Fibroblast of the aortic adventitia (primary cell): ENCODE data around the gene SPAST. TPM values are rescaled to one million over a fixed set of nuclear protein-coding genes. Genes with fewer than 3 reads are reported as not detected.
A peak's percentile ranks its signal among the peaks of the same experiment; 100 is the strongest.

Experiments
- DNase-seq: peaks from one replicate; pipeline ENCODE4 v3.0.0-alpha.2; 2010; ENCODE audit warnings: low read depth
- H3K4me3 ChIP-seq: 2 replicates; pipeline ENCODE4 v1.5.1; 2011; ENCODE audit warnings: low read depth, mild to moderate bottlenecking, control low read depth, low read length, moderate library complexity
- total RNA-seq: library from RNA; depleted of rRNA; stranded (reverse); fragments of >200 nt; gene quantifications from 2 replicates; pipeline ENCODE4 v1.2.3, GENCODE V29; 2012; ENCODE audit warnings: low replicate concordance
- TF ChIP-seq, protein P1 (sequence below): IDR thresholded peaks from 2 replicates; pipeline ENCODE4 v1.5.1; 2011; ENCODE audit warnings: mild to moderate bottlenecking, low read length, control low read depth, inconsistent platforms; ENCODE audit not compliant: insufficient read depth

SPAST gene
- total RNA-seq, 1 donor: 26.6 TPM

DNA sequence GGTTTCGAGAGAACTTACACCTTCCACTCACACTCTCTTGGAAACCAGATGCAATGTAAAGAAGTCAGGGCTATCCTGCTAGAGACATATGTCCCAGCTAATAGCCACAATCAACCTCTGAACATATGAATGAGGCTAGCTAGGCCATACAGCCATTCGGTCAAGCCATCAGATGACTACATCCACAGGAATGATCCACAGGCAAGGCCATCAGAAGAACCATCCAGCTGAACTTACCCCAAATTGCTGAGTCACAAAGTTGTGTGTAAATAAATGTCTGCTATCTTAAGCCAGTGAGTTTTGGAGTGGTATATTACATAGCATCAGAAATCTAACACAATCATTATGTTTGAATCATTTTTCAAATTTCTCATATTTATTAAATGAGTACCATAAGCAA, 5.2 kb upstream of the SPAST start:
- TF ChIP-seq, protein P1, sequence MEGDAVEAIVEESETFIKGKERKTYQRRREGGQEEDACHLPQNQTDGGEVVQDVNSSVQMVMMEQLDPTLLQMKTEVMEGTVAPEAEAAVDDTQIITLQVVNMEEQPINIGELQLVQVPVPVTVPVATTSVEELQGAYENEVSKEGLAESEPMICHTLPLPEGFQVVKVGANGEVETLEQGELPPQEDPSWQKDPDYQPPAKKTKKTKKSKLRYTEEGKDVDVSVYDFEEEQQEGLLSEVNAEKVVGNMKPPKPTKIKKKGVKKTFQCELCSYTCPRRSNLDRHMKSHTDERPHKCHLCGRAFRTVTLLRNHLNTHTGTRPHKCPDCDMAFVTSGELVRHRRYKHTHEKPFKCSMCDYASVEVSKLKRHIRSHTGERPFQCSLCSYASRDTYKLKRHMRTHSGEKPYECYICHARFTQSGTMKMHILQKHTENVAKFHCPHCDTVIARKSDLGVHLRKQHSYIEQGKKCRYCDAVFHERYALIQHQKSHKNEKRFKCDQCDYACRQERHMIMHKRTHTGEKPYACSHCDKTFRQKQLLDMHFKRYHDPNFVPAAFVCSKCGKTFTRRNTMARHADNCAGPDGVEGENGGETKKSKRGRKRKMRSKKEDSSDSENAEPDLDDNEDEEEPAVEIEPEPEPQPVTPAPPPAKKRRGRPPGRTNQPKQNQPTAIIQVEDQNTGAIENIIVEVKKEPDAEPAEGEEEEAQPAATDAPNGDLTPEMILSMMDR: no peak
- peak; percentile 22 for DNase-seq
- H3K4me3 ChIP-seq: no peak overlapping the region

GRCh38 chr2:32060266-32060665, 3.1 kb upstream of the SPAST start:
- TF ChIP-seq, protein P1: no peak
- DNase-seq: no peak
- no peak overlapping the region for H3K4me3 ChIP-seq

GRCh38 chr2:32061430-32061829, 1.9 kb upstream of the SPAST start:
- TF ChIP-seq, protein P1: no peak
- no peak overlapping the region for H3K4me3 ChIP-seq
- DNase-seq: no peak

DNA sequence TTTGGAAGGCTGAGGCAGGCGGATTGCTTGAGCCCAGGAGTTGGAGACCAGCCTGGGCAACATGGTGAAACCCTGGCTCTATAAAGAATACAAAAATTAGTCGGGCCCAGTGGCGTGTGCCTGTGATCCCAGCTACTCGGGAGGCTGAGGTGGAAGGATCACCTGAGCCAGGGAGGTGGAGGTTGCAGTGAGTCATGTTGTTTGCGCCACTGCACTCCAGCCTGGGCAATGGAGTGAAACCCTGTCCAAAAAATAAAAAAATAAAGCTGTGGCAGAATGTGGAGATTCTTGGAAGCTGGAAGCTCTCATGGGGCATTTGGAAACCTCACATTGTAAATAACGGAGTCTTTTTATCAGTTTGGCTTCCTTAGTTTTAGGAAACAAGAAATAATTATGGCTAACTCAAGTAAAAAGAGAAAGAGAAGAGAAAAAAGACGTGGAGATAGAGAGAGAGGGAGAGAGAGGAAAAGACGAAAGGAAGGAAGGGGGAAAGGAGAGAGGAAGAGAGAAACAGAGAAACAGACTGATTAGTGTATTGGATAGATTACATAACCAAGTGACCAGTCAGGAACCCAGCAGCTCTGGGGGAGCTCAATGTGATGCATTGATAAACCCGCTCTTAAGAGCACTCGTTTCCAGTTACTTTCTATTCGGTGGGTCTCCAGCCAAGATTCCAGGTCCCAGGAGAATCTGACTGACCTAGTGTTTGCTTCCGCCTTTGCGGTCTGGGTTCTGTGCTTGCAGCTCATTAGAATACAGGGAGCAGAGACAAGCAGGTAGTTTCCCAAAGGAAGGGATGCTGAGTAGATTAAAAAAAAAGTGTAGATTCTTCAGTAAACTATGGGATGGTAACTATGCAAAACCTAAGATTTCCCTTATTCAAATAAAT, 1.1 kb upstream of the SPAST start:
- peak; percentile 77 for DNase-seq
- TF ChIP-seq, protein P1: no peak
- H3K4me3 ChIP-seq: peak overlapping the region; percentile 83

DNA sequence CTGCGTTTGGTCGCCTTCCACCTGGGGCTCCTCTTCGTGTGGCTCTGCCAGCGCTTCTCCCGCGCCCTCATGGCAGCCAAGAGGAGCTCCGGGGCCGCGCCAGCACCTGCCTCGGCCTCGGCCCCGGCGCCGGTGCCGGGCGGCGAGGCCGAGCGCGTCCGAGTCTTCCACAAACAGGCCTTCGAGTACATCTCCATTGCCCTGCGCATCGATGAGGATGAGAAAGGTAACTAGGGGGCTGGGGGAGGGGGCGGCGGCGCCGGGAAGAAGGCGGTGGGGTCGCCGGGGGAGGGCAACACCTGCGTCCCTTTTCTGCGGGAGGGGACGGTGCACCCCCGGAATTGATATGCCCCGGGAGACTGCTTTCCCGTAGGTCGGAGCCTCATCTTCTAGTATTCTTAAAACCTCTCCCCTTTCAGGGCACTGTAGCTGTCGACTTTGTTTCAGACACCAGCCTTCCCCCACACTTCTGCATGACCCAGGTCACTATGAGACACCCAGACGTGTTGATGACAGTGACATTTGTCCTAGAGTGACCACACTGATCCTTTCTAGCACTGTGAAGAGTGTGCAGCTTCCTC, 755 bp downstream of the SPAST start:
- TF ChIP-seq, protein P1: no peak
- peak overlapping the region; percentile 83 for H3K4me3 ChIP-seq
- DNase-seq: peak; percentile 9

DNA sequence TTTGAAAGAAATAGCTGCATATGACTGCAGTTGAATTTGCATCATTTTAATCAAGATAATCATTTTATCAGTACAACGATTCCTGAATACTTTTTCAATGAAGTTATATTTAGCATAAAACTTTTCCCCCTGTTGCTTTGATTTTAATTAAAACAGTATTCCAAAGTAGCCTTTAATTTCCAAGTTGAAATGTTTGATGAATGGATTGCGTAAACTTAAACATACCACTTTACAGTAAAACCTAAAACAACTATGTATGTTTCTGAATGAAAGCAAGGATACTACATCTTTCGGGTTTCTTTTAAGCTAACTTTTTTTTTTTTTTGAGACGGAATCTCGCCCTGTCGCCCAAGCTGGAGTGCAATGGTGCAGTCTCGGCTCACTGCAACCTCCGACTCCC, 1.4 kb downstream of the SPAST start:
- no peak for DNase-seq

More for the DNA sequence above, 1.4 kb downstream of the SPAST start:
- TF ChIP-seq, protein P1: no peak
- peak overlapping the region; percentile 83 for H3K4me3 ChIP-seq
